RWPE1 (cell line): Measurements from ENCODE around the gene DDX23.

Source experiments
- CTCF ChIA-PET: fragments of 350-600 bp; sonication (Branson Sonifier 250); formaldehyde crosslinking; extraction: SDS; loops from one replicate; lab custom pipeline; 2021; lab: Yijun Ruan, JAX
- POLR2A ChIA-PET: fragments of 400-600 bp; formaldehyde crosslinking; extraction: SDS; loops from one replicate; lab custom pipeline; 2020; ENCODE audit warnings: antibody characterized with exemption; ENCODE audit not compliant: low non-redundant PET; lab: Yijun Ruan, JAX
- DNase-seq: peaks from one replicate; pipeline ENCODE4 v3.0.0; 2012; ENCODE audit warnings: low spot score
- H3K27ac ChIP-seq: fragments of 450-650 bp; 2 replicates; pipeline ENCODE4 v1.5.1; 2017
- CTCF ChIP-seq: fragments of 450-650 bp; conservative IDR thresholded peaks from 2 replicates; pipeline ENCODE4 v1.5.1; 2017; ENCODE audit warnings: low read depth, mild to moderate bottlenecking

DDX23 gene

GRCh38 chr12:48782457-48783395 is 69.2 kb downstream of the DDX23 start:
- no peak for DNase-seq
- H3K27ac ChIP-seq = no peak overlapping the region; the same call in 1 of the 2 replicates
- no peak for TF ChIP-seq CTCF
- ChIA-PET CTCF (interaction anchor here (1.0 kb wide), 1 partner anchor 32 kb away, joined by 3 read pairs; no protein-coding TSS in a partner anchor), POLR2A (no interaction called here)

- peak overlapping the region; percentile 3 for H3K27ac ChIP-seq
- no peak for TF ChIP-seq CTCF
- no peak for DNase-seq
- ChIA-PET POLR2A (no interaction called here), CTCF (no interaction called here)
Measured at GRCh38 chr12:48781750-48782456, 70.1 kb downstream of the DDX23 start.

- CTCF ChIA-PET = interaction anchor here (0.7 to 0.9 kb wide), 2 partner anchors 34 to 697 kb away, joined by 3 read pairs; no protein-coding TSS in a partner anchor
- POLR2A ChIA-PET = interaction anchor here (0.7 kb wide), 1 partner anchor 106 kb away, joined by 4 read pairs; no protein-coding TSS in a partner anchor
- H3K27ac ChIP-seq = peak overlapping the region; percentile 3; the same call in 1 of the 2 replicates
- no peak for TF ChIP-seq CTCF
- no peak for DNase-seq
Measured at GRCh38 chr12:48780381-48781025, 71.5 kb downstream of the DDX23 start.

- H3K27ac ChIP-seq = peak overlapping the region; percentile 3; the same call in 1 of the 2 replicates
- no peak for TF ChIP-seq CTCF
- POLR2A ChIA-PET = no interaction called here
- CTCF ChIA-PET = interaction anchor here (0.6 to 0.7 kb wide), 2 partner anchors 94 to 696 kb away, joined by 3 read pairs; no protein-coding TSS in a partner anchor
- DNase-seq = no peak
Measured at GRCh38 chr12:48779869-48780268, 72.1 kb downstream of the DDX23 start.
